ENCODE data around the gene DOK1. TPM values are rescaled to one million over a fixed set of nuclear protein-coding genes. Genes with fewer than 3 reads are reported as not detected.

The DOK1 gene
- total and polyA plus RNA-seq, 10 donors, result 19.9 to 59.1 (median 39.7) TPM

GRCh38 chr2:74531666-74532065 is 22.9 kb upstream of the DOK1 start:
- Histone ChIP-seq H3K9me3 (no peaks in the 10 kb centered on the region), H3K27ac (peak overlapping the region in 5 of 8 donors; percentile 27 to 97 (median 94)), H3K4me3 (peak overlapping the region in 1 of 8 donors; percentile 86), H3K36me3 (peaks cover 0 to 51% (median 29%) of the 10 kb centered on the region in 6 donors), H3K4me1 (peaks cover 20 to 52% (median 38%) of the 10 kb centered on the region in 6 donors), H3K27me3 (replicated peaks in 1 of 7) (no peaks in the 10 kb centered on the region)
- TF ChIP-seq POLR2A (IDR thresholded peaks at IDR 0.05) (no peak), POLR2AphosphoS5 (IDR thresholded peaks at IDR 0.05) (no peak), CTCF (IDR thresholded peaks at IDR 0.05 in 8 of 11, conservative IDR thresholded peaks at IDR 0.05 in 3 of 11) (no peak)
- WGBS, 5 donors, result 64 to 69% (median 68%) methylated on average over 7 of the region's 7 CpGs
- DNase-seq, result peak; percentile 63
- intact Hi-C loops (cut with DNase I; ENCODE audit: low total_unique reads), result no loop called here

- Histone ChIP-seq H3K4me3 (no peak overlapping the region), H3K36me3 (peaks cover 0 to 46% (median 23%) of the 10 kb centered on the region in 6 donors), H3K9me3 (no peaks in the 10 kb centered on the region), H3K27ac (peak overlapping the region in 2 of 8 donors; percentile 94 to 97), H3K4me1 (peaks cover 20 to 47% (median 38%) of the 10 kb centered on the region in 6 donors), H3K27me3 (replicated peaks in 1 of 7) (no peaks in the 10 kb centered on the region)
- DNase-seq, result no peak
- intact Hi-C loops (cut with DNase I; ENCODE audit: low total_unique reads), result no loop called here
- TF ChIP-seq CTCF (IDR thresholded peaks at IDR 0.05 in 8 of 11, conservative IDR thresholded peaks at IDR 0.05 in 3 of 11) (peak in 5 of 11 experiments; percentile 17 to 40 (median 21)), POLR2AphosphoS5 (IDR thresholded peaks at IDR 0.05) (no peak)
These were observed 22.3 kb upstream of the DOK1 start for GRCh38 chr2:74532222-74532621.

GRCh38 chr2:74533464-74533863 is 21.1 kb upstream of the DOK1 start:
- Histone ChIP-seq H3K9me3 (no peaks in the 10 kb centered on the region), H3K36me3 (peaks cover 0 to 33% (median 12%) of the 10 kb centered on the region in 6 donors), H3K4me1 (peaks cover 16 to 36% (median 28%) of the 10 kb centered on the region in 6 donors), H3K27ac (no peak overlapping the region), H3K4me3 (no peak overlapping the region), H3K27me3 (replicated peaks in 1 of 7) (no peaks in the 10 kb centered on the region)
- intact Hi-C loops (cut with DNase I; ENCODE audit: low total_unique reads), result no loop called here
- DNase-seq, result peak; percentile 49
- TF ChIP-seq POLR2A (IDR thresholded peaks at IDR 0.05) (no peak), CTCF (IDR thresholded peaks at IDR 0.05 in 8 of 11, conservative IDR thresholded peaks at IDR 0.05 in 3 of 11) (no peak), POLR2AphosphoS5 (IDR thresholded peaks at IDR 0.05) (no peak)
- WGBS, 5 donors, result 86 to 93% (median 87%) methylated on average over 4 of the region's 4 CpGs

GRCh38 chr2:74534411-74534810 is 20.1 kb upstream of the DOK1 start:
- peak; percentile 72 for DNase-seq
- TF ChIP-seq POLR2AphosphoS5 (IDR thresholded peaks at IDR 0.05) (peak in 2 of 3 donors; percentile 29 to 47), CTCF (IDR thresholded peaks at IDR 0.05 in 8 of 11, conservative IDR thresholded peaks at IDR 0.05 in 3 of 11) (no peak)
- peaks cover 0 to 33% (median 12%) of the 10 kb centered on the region in 6 donors for H3K36me3 ChIP-seq
- no peaks in the 10 kb centered on the region for H3K27me3 ChIP-seq (replicated peaks in 1 of 7)
- H3K4me1 ChIP-seq, result peaks cover 11 to 38% (median 23%) of the 10 kb centered on the region in 6 donors
- H3K9me3 ChIP-seq, result no peaks in the 10 kb centered on the region
- intact Hi-C loops (cut with DNase I; ENCODE audit: low total_unique reads), result no loop called here
- 81 to 86% (median 85%) methylated on average over 12 of the region's 12 CpGs for WGBS, 5 donors
- H3K4me3 ChIP-seq, result no peak overlapping the region
- no peak overlapping the region for H3K27ac ChIP-seq
